HG02885 (cell line): ENCODE measurements around the gene MYL11.

Experiments
- ATAC-seq: cut with Tn5 transposase; IDR thresholded peaks from one replicate; pipeline ENCODE4 v1.9.1; 2021; ENCODE audit warnings: mild to moderate bottlenecking; ENCODE audit not compliant: unreplicated experiment, poor library complexity

MYL11 gene

GRCh38 chr16:30369938-30370455 is 4.6 kb upstream of the MYL11 start:
- ATAC-seq, result no peak

- peak; percentile 84 for ATAC-seq
These were observed 4.0 kb upstream of the MYL11 start, which contains the start of gene TBC1D10B for GRCh38 chr16:30370456-30371247. TBC1D10B (minus strand) TSS chr16:30370494; CDS start chr16:30370183, 311 bp downstream.

- no peak for ATAC-seq
These were observed 3.3 kb upstream of the MYL11 start for GRCh38 chr16:30371248-30371816.

GRCh38 chr16:30372038-30372712 is 2.4 kb upstream of the MYL11 start:
- ATAC-seq, result no peak

GRCh38 chr16:30372725-30373124 is 1.9 kb upstream of the MYL11 start:
- no peak for ATAC-seq

- no peak for ATAC-seq
These were observed 1.3 kb downstream of the MYL11 start for GRCh38 chr16:30375864-30376263.

GRCh38 chr16:30376461-30376902 is 1.9 kb downstream of the MYL11 start:
- ATAC-seq, result no peak

- no peak for ATAC-seq
These were observed 2.6 kb downstream of the MYL11 start for GRCh38 chr16:30377050-30377811.

- peak; percentile 39 for ATAC-seq
These were observed 3.2 kb downstream of the MYL11 start for GRCh38 chr16:30377812-30378235.

GRCh38 chr16:30378236-30379157 is 3.9 kb downstream of the MYL11 start:
- ATAC-seq, result peak; percentile 91

GRCh38 chr16:30379158-30379783 is 4.7 kb downstream of the MYL11 start:
- no peak for ATAC-seq

GRCh38 chr16:30380072-30380802 is 5.6 kb downstream of the MYL11 start:
- ATAC-seq, result no peak

GRCh38 chr16:30380803-30381208 is 6.2 kb downstream of the MYL11 start:
- no peak for ATAC-seq

GRCh38 chr16:30381291-30382041 is 6.9 kb downstream of the MYL11 start:
- no peak for ATAC-seq

GRCh38 chr16:30382111-30382881 is 7.7 kb downstream of the MYL11 start, which contains the start of gene SEPTIN1:
SEPTIN1 (minus strand) TSS chr16:30382561; CDS start chr16:30382542, 19 bp downstream.
- peak; percentile 29 for ATAC-seq

- ATAC-seq, result no peak
These were observed 8.9 kb downstream of the MYL11 start for GRCh38 chr16:30383521-30383920.
